KOPT-K1 (cell line): ENCODE results near the gene PHRF1.

Experiments
- H3K27ac ChIP-seq: fragments of 200-600 bp; sonication (generic); 2 replicates; pipeline ENCODE4 v1.5.1; 2016; ENCODE audit warnings: antibody characterized with exemption, mild to moderate bottlenecking, low read depth, low read length; ENCODE audit not compliant: poor library complexity, severe bottlenecking
- H3K36me3 ChIP-seq: fragments of 200-600 bp; sonication (generic); 2 replicates; pipeline ENCODE4 v1.5.1; 2017; ENCODE audit warnings: antibody characterized with exemption, mild to moderate bottlenecking, low read length, moderate library complexity; ENCODE audit not compliant: insufficient read depth
- H3K9me3 ChIP-seq: fragments of 200-600 bp; sonication (generic); 2 replicates; pipeline ENCODE4 v1.5.1; 2017; ENCODE audit warnings: antibody characterized with exemption, low read length, mild to moderate bottlenecking; ENCODE audit not compliant: insufficient read depth, poor library complexity, severe bottlenecking

Gene PHRF1

DNA sequence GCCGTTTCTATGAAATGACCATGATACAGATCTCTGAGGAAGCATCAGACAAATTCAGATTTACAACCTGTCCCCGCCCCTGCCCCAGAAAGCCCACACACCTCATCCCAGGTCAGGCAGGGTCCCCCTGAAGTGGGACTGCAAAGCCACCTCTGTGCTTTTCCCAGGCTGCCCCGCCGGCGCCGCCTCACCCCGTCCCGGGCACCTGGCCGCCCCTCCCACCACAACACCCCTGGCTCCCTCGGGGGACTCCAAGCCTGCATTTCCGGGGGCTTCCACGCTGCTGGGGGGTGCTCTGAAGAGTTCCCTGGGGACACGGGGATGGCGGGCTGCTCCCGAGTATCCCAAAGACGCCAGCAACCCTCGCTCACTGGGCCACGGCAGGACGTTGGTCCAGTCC is 84.0 kb downstream of the PHRF1 start:
- H3K9me3 ChIP-seq = no peaks in the 10 kb centered on the region
- no peak overlapping the region for H3K27ac ChIP-seq
- peaks cover 87% of the 10 kb centered on the region for H3K36me3 ChIP-seq

DNA sequence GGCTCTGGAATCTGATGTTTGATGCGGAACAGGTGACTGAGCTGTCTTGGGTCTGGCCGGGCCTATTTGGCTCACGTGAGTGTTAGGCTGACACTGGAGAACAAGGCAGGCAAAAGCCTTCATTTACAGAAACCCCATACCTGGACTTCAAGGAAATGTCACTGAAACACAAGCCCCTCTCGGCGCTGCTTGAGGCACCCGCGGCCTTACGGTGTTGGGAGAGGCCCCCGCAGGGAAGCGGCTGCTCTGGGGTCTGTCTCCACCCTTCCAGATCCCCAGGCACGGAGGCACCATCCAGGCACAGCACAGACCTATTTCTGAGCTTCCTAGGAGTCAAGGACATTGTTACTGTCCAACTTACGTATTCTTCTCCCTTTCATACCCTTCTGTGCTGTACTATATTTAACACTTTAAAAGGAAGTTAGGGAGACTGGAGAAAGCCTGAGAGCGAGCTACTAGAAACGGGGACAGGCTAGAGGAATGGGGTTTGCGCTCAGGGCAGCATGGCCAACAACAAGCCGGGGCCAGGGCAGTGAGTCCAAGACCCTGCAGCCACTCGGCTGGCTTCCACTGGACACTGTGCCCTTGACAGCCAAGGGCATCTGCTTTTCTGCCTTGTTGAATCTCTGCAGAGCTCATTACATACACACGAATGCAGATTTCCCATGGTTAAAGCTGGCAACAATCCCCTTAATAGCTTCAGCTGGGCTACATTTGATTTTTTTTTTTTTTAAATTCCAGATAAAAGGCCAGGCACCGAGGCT is 84.6 kb downstream of the PHRF1 start:
- Histone ChIP-seq H3K9me3 (no peaks in the 10 kb centered on the region), H3K27ac (no peak overlapping the region), H3K36me3 (peaks cover 90% of the 10 kb centered on the region)
